ENCODE measurements around the gene TST.

The TST gene

GRCh38 chr22:36979016-36979910 is 40.0 kb downstream of the TST start:
- no peak for DNase-seq

GRCh38 chr22:36977947-36978660 is 41.1 kb downstream of the TST start:
- peak; percentile 71 to 86 (median 74) for DNase-seq

GRCh38 chr22:36977401-36977861 is 41.8 kb downstream of the TST start:
- DNase-seq = peak; percentile 39 to 74 (median 60)

GRCh38 chr22:36976606-36977005 is 42.6 kb downstream of the TST start:
- no peak for DNase-seq

GRCh38 chr22:36971341-36972125 is 47.7 kb downstream of the TST start:
- DNase-seq = no peak

- DNase-seq = no peak
Measured at GRCh38 chr22:36968249-36968964, 50.8 kb downstream of the TST start.

GRCh38 chr22:36966851-36967540 is 52.3 kb downstream of the TST start:
- no peak for DNase-seq

GRCh38 chr22:36965696-36966095 is 53.6 kb downstream of the TST start:
- no peak for DNase-seq

GRCh38 chr22:36964106-36964505 is 55.1 kb downstream of the TST start:
- no peak for DNase-seq

- DNase-seq = no peak
Measured at GRCh38 chr22:36963302-36963701, 55.9 kb downstream of the TST start.

GRCh38 chr22:36961626-36962025 is 57.6 kb downstream of the TST start:
- DNase-seq = no peak

Data from activated naive CD4-positive, alpha-beta T cell (primary cell).